Fibroblast of skin of right biceps (primary cell): ENCODE results near the gene ZNF48.

ENCODE experiments used
- DNase-seq: peaks from one replicate; pipeline ENCODE4 v3.0.0-alpha.2; 2013

Gene ZNF48

GRCh38 chr16:30358990-30359870, 36.0 kb upstream of the ZNF48 start:
- no peak for DNase-seq

GRCh38 chr16:30359871-30360170, 35.4 kb upstream of the ZNF48 start:
- no peak for DNase-seq

- no peak for DNase-seq
Measured at GRCh38 chr16:30361180-30361579, 34.0 kb upstream of the ZNF48 start.

- DNase-seq = no peak
Measured at GRCh38 chr16:30365200-30365599, 30.0 kb upstream of the ZNF48 start.

GRCh38 chr16:30366511-30366910, 28.7 kb upstream of the ZNF48 start:
- no peak for DNase-seq

GRCh38 chr16:30367349-30368009, 27.7 kb upstream of the ZNF48 start:
- no peak for DNase-seq

GRCh38 chr16:30368122-30368791, 27.0 kb upstream of the ZNF48 start:
- DNase-seq = peak; percentile 61

GRCh38 chr16:30368792-30369090, 26.5 kb upstream of the ZNF48 start:
- no peak for DNase-seq

GRCh38 chr16:30369091-30369937, 25.9 kb upstream of the ZNF48 start:
- DNase-seq = no peak

GRCh38 chr16:30369938-30370455, 25.2 kb upstream of the ZNF48 start:
- DNase-seq = no peak

GRCh38 chr16:30370456-30371247, 24.6 kb upstream of the ZNF48 start, which contains the start of gene TBC1D10B:
TBC1D10B (minus strand) TSS chr16:30370494; CDS start chr16:30370183, 311 bp downstream.
- peak; percentile 100 for DNase-seq

- DNase-seq = no peak
Measured at GRCh38 chr16:30371248-30371816, 23.9 kb upstream of the ZNF48 start.

- no peak for DNase-seq
Measured at GRCh38 chr16:30372038-30372712, 23.0 kb upstream of the ZNF48 start.

- DNase-seq = no peak
Measured at GRCh38 chr16:30372725-30373124, 22.5 kb upstream of the ZNF48 start.

- DNase-seq = no peak
Measured at GRCh38 chr16:30374538-30374937, 20.7 kb upstream of the ZNF48 start, which contains the start of gene MYL11. MYL11 (plus strand) TSS chr16:30374802; CDS start chr16:30374858, 56 bp downstream.

GRCh38 chr16:30375864-30376263, 19.4 kb upstream of the ZNF48 start:
- DNase-seq = no peak

GRCh38 chr16:30376461-30376902, 18.7 kb upstream of the ZNF48 start:
- no peak for DNase-seq

- no peak for DNase-seq
Measured at GRCh38 chr16:30377050-30377811, 18.0 kb upstream of the ZNF48 start.

GRCh38 chr16:30377812-30378235, 17.4 kb upstream of the ZNF48 start:
- peak; percentile 92 for DNase-seq
